GM18499 (cell line): Measurements from ENCODE around the gene CD83.
"Not testable (repeated sequence)": the region's sequence is repeated elsewhere in the genome, so short reads cannot be mapped to it uniquely, and the experiment has no call there.

ENCODE experiments used
- ATAC-seq: cut with Tn5 transposase; IDR thresholded peaks from one replicate; pipeline ENCODE4 v1.9.1; 2021; ENCODE audit warnings: moderate number of reproducible peaks; ENCODE audit not compliant: insufficient read depth, unreplicated experiment

Gene CD83, protein sequence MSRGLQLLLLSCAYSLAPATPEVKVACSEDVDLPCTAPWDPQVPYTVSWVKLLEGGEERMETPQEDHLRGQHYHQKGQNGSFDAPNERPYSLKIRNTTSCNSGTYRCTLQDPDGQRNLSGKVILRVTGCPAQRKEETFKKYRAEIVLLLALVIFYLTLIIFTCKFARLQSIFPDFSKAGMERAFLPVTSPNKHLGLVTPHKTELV

GRCh38 chr6:14117158-14118090, at the start of gene CD83:
CD83 (plus strand) TSS chr6:14117772; CDS start chr6:14117812, 40 bp downstream.
- ATAC-seq = no peak

GRCh38 chr6:14068133-14068532, 49.4 kb upstream of the CD83 start:
- ATAC-seq = no peak

- no peak for ATAC-seq
Measured at GRCh38 chr6:14068623-14069022, 48.9 kb upstream of the CD83 start.

DNA sequence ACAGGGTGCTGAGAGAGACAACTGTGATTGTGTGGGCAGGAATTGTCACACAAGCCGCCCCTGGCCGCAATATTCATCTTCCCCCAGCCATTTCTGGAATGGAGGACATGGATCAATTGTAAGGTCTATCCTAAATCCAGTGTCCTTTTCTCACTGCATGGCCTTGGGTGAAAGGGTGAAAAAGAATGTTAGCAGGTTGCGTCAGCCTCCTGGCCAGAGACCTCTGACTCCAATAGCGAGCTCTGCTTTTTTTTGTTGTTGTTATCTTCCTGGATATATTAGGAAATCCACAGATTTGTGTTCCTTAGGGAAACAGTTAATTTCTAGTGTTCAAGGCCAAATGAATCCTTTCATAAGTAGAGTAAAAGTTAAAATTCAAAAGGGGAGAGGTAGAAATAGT, 47.1 kb upstream of the CD83 start:
- no peak for ATAC-seq

- ATAC-seq = no peak
Measured at GRCh38 chr6:14072084-14072483, 45.5 kb upstream of the CD83 start.

GRCh38 chr6:14073561-14074354, 43.8 kb upstream of the CD83 start:
- ATAC-seq = not testable (repeated sequence)

DNA sequence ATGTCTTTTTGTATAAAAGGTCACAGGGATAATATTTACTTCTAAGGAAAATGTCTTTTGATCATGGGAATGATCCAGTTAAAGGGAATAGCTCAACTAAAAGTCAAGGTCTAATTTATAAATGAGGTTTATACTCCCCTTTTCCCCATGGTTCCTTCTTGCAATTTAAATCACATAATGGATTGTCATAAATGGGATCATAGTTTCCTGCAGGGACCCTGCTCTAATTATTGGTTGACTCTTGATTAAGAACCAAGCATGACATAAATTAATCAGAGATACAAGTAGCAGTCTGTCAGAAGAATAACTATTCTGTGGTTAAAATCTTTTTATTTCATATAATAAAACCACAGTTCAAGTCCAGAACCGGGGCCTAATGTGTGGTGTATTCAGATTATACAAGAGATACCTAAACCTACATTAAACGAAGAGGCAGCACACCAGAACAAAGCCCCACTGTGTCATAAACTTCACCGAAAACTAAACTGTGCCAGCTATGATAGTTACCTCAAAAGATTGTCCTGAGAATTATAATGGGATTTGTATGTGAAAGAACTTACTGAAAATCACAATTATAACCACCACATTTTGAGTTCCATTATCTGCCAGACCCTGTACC, 43.0 kb upstream of the CD83 start:
- ATAC-seq = no peak

DNA sequence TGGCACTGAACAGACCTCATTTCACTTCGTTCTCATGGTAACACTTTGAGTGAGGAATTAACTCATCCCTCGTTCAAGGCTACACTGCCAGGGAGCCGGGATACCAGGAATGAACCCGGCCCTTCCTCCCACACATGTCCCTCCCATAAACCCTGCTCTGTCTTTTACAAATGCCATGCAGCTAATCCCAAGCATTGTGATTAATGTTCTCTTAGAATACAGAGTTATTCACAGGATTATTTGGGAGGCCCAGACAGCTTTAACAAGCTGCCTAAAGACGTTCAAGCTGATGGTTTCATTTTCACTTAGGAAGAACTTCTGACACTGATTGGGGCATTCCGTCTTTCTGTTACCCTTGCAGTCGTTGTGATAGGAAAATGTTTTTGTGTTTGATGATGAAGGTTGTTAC, 42.5 kb upstream of the CD83 start:
- ATAC-seq = no peak

DNA sequence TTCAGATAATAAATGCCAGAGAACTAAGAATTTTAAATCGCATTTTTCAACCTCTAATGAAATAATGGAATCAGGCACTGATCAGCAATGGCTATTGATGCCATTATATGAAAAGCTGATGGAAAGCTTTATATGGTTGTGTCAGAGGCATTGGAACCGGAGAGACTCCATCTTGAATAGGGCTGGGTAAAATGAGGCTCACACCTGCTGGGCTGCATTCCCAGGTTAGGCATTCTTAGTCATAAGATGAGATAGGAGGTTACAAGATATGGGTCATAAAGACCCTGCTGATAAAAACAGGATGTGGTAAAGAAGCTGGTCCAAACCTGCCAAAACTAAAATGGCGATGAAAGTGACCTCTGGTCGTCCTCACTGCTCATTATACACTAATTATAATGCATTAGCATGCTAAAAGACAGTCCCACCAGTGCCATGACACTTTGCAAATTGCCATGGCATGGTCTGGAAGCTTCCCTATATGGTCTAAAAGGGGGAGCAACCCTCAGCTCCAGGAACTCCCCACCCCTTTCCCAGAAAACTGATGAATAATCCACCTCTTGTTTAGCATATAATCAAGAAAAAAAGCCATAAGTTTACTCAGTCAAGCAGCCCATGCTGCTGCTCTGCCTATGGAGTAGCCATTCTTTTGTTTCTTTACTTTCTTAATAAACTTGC, 40.2 kb upstream of the CD83 start:
- ATAC-seq = no peak

DNA sequence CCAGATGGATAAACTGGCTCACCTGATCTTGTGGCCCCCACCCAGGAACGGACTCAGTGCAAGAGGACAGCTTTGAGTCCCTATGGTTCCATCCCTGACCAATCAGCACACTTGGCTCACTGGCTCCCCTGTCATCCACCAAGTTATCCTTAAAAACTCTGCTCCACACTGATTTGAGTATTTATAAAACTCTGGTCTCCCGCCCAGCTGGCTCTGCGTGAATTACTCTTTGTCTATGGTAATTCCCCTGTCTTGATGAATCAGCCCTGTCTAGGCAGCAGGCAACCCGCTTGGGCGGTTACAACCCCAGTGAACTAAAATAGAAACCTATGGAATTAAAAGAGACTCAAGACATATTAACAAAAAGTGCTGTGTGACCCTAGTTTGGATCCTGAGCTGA, 38.1 kb upstream of the CD83 start:
- ATAC-seq = no peak

DNA sequence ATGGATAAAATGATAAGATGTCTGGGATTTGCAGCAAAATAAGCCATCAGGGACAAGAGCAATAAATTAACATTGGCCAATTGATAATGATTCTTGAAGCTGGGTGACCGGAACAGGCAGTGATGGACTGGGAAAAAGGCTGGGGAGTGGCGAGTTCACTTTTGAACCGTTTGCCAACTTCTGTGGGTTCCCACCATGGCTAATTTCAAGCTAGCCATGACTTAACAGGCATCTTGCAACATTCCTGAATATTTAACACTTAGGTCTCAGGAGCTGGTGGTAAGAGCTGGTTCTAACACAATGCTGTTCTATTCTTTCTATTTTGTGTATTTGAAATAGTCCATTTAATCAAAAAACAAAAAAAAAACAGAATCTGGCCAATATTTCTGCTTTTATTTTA, 37.6 kb upstream of the CD83 start:
- no peak for ATAC-seq

- ATAC-seq = no peak
Measured at GRCh38 chr6:14081126-14081525, 36.4 kb upstream of the CD83 start.

GRCh38 chr6:14082771-14083170, 34.8 kb upstream of the CD83 start:
- no peak for ATAC-seq

- ATAC-seq = no peak
Measured at GRCh38 chr6:14083262-14083661, 34.3 kb upstream of the CD83 start.

DNA sequence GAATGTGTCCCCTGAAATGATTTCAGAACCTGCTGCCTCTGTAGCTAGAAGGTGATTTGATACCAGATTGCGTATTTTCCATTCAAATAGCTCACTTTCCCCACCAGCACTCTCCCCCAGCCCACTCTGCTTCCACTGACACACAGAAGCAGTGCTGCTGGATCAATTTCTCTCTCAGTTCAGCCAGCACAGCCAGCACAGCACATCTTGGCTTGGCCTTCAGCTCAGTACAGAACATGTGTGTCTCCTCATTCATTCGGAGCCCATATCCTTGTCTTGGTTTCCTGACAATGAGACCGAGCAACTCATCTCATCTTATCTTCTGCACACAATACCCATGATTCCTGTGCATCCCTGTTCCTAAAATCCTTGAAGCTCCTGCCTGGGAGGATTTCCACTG, 33.8 kb upstream of the CD83 start:
- no peak for ATAC-seq

GRCh38 chr6:14084388-14084787, 33.2 kb upstream of the CD83 start:
- ATAC-seq = no peak

DNA sequence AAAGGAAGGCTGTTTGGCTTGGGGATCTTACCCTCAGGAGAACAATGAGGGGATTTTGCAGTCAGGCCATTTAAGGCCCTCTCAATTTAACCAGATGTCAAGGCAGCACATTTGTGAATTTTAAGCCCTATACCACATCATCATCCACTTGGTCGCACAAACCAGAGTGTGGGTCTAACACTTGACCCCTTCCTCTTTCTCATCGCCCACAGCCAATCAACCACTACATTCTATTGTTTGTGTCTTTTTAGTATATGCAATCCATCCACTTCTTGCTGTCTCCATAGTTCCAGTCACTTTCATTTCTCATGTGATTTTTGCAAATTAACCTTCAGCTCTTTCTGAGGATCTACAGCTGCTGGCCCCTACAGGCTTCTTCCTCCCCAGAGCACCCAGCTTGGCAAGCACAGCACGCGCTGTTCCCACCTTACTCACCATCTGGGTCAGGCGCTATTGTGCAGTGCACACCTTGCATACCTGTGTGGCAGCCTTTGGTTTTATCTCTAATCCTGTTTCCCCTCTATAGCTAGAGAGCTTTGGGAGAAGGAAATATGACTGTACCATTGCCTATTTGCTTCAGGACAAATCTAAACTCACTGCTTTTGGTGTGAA, 32.3 kb upstream of the CD83 start:
- ATAC-seq = no peak

DNA sequence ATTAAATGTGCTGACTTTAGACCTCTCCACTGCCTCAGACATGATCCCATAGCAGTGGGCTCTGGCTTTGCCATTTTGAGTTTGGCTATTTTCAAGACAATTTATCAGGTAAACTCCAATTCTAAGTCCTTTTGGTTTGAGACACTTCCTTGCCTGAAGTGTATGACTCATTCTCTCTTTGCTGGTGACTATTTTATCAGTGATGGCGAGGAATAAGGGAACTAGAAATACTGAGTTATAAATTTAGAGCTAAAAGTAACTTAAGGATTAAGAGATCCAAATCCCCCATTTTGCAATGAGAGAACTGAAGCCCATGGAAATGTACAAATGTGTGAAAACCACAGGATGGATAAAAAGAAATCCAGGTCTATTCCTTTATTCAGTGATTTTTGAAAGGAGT, 30.9 kb upstream of the CD83 start:
- ATAC-seq = no peak

DNA sequence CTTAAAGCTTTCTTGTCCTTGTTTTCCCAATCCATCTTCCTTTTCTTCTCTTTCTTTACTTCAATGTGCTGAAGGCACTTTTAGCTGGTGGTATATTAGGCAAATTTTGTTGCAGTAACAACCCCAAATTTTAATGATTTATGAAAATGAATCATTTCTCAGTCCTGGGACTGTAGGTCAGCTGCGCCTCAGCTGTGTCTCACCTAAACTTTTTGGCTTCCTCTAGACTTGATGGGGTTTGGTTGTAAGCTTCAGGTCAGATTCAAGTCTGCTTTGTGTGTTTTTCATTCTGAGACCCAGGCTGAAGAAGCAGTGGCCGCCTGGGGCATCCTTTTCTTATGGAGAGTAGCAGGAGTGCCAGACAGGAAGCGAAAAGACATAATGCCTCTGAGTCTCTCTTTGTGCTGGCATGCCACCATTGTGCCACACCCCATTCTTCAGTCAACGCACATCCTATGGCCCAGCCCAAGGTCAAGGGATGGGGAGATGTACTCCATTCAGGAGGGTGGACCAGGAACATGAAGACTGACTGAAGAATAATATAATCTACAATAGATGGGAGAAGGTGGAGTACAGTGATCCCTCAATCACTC, 28.9 kb upstream of the CD83 start:
- no peak for ATAC-seq
